WTC11 (cell line): ENCODE data around the gene SNPH. TPM values are rescaled to one million over a fixed set of nuclear protein-coding genes. Genes with fewer than 3 reads are reported as not detected.

Experiments
- ATAC-seq: fragments of 200-7000 bp; cut with Tn5 transposase; 2 replicates; pipeline ENCODE4 v1.10.0; 2021; ENCODE audit warnings: mild to moderate bottlenecking, moderate library complexity
- CTCF ChIA-PET: fragments of 300-600 bp; sonication (Branson Sonifier 250); formaldehyde crosslinking; loops from one replicate; lab custom pipeline; 2021; ENCODE audit warnings: antibody characterized with exemption; lab: Charles Lee
- POLR2A ChIA-PET: fragments of 350-600 bp; sonication (Branson Sonifier 250); formaldehyde crosslinking; loops from one replicate; lab custom pipeline; 2021; ENCODE audit warnings: antibody characterized with exemption; lab: Charles Lee
- DNase-seq: peaks from one replicate; pipeline ENCODE4 v3.0.0; 2021; ENCODE audit warnings: low spot score
- H3K27ac Mint-ChIP-seq: 2 replicates; pipeline ENCODE4 v1.8.0; 2021; ENCODE audit warnings: mixed read lengths
- H3K27me3 Mint-ChIP-seq: 2 replicates; pipeline ENCODE4 v1.8.0; 2021; ENCODE audit warnings: low read depth, mild to moderate bottlenecking, moderate library complexity, mixed read lengths
- H3K36me3 Mint-ChIP-seq: 2 replicates; pipeline ENCODE4 v1.8.0; 2021; ENCODE audit warnings: mixed read lengths
- H3K4me1 Mint-ChIP-seq: 2 replicates; pipeline ENCODE4 v1.8.0; 2022; ENCODE audit warnings: mixed read lengths
- H3K4me3 Mint-ChIP-seq: 2 replicates; pipeline ENCODE4 v1.8.0; 2021; ENCODE audit warnings: mild to moderate bottlenecking, moderate library complexity, mixed read lengths
- H3K9me3 Mint-ChIP-seq: 2 replicates; pipeline ENCODE4 v1.8.0; 2021; ENCODE audit warnings: mixed read lengths
- ATF1 ChIP-seq: sonication (generic); formaldehyde crosslinking; IDR thresholded peaks from 2 replicates; pipeline ENCODE4 v1.8.1; 2023; ENCODE audit warnings: mild to moderate bottlenecking, moderate library complexity, missing genetic modification reagents
- CBFB ChIP-seq: sonication (generic); formaldehyde crosslinking; IDR thresholded peaks from 2 replicates; pipeline ENCODE4 v1.8.1; 2022; ENCODE audit warnings: mild to moderate bottlenecking, low read depth, missing genetic modification reagents
- ELF4 ChIP-seq: sonication (generic); formaldehyde crosslinking; IDR thresholded peaks from 2 replicates; pipeline ENCODE4 v1.8.1; 2022; ENCODE audit warnings: low read depth, mild to moderate bottlenecking, moderate library complexity, missing genetic modification reagents
- ETV6 ChIP-seq: sonication (generic); formaldehyde crosslinking; IDR thresholded peaks from 2 replicates; pipeline ENCODE4 v1.8.1; 2022; ENCODE audit warnings: mild to moderate bottlenecking, missing genetic modification reagents
- FOXJ3 ChIP-seq: sonication (generic); formaldehyde crosslinking; IDR thresholded peaks from 2 replicates; pipeline ENCODE4 v1.9.0; 2021; ENCODE audit warnings: missing genetic modification reagents, mild to moderate bottlenecking, borderline replicate concordance
- FOXP1 ChIP-seq: sonication (generic); formaldehyde crosslinking; IDR thresholded peaks from 2 replicates; pipeline ENCODE4 v1.8.0; 2022; ENCODE audit warnings: missing genetic modification reagents, mild to moderate bottlenecking, moderate library complexity, borderline replicate concordance
- JUN ChIP-seq: sonication (generic); formaldehyde crosslinking; IDR thresholded peaks from 2 replicates; pipeline ENCODE4 v1.8.0; 2023; ENCODE audit warnings: mild to moderate bottlenecking, missing genetic modification reagents
- MXD4 ChIP-seq: fragments of 250-450 bp; sonication (Bioruptor Pico); IDR thresholded peaks from 2 replicates; pipeline ENCODE4 v1.8.0; 2021; ENCODE audit warnings: mild to moderate bottlenecking, moderate library complexity, borderline replicate concordance
- NFE2L1 ChIP-seq: sonication (generic); formaldehyde crosslinking; IDR thresholded peaks from 2 replicates; pipeline ENCODE4 v1.8.1; 2023; ENCODE audit warnings: missing genetic modification reagents
- NR1H2 ChIP-seq: sonication (generic); formaldehyde crosslinking; IDR thresholded peaks from 2 replicates; pipeline ENCODE4 v1.9.0; 2021; ENCODE audit warnings: mild to moderate bottlenecking, moderate library complexity, missing genetic modification reagents
- NR3C1 ChIP-seq: sonication (generic); formaldehyde crosslinking; conservative IDR thresholded peaks from 2 replicates; pipeline ENCODE4 v1.8.1; 2023; ENCODE audit warnings: low read depth, mild to moderate bottlenecking, missing genetic modification reagents
- RELA ChIP-seq: sonication (generic); formaldehyde crosslinking; IDR thresholded peaks from 2 replicates; pipeline ENCODE4 v1.8.1; 2022; ENCODE audit warnings: missing genetic modification reagents, mild to moderate bottlenecking, borderline replicate concordance
- RORB ChIP-seq: fragments of 250-450 bp; sonication (Bioruptor Pico); IDR thresholded peaks from 2 replicates; pipeline ENCODE4 v1.9.0; 2021; ENCODE audit warnings: mild to moderate bottlenecking
- SMAD3 ChIP-seq: sonication (generic); formaldehyde crosslinking; IDR thresholded peaks from 2 replicates; pipeline ENCODE4 v1.8.0; 2022; ENCODE audit warnings: missing genetic modification reagents, mild to moderate bottlenecking, borderline replicate concordance
- TCF7 ChIP-seq: sonication (generic); formaldehyde crosslinking; IDR thresholded peaks from 2 replicates; pipeline ENCODE4 v1.8.0; 2022; ENCODE audit warnings: mild to moderate bottlenecking, low read depth, missing genetic modification reagents, moderate library complexity
- ZBTB21 ChIP-seq: sonication (generic); formaldehyde crosslinking; IDR thresholded peaks from 2 replicates; pipeline ENCODE4 v1.8.1; 2023; ENCODE audit warnings: mild to moderate bottlenecking, missing genetic modification reagents, borderline replicate concordance
- total RNA-seq: library from RNA; stranded (reverse); gene quantifications from 3 replicates; pipeline ENCODE4 v1.2.3, GENCODE V29; 2021
- TF ChIP-seq, protein P1 (sequence below): sonication (generic); formaldehyde crosslinking; IDR thresholded peaks from 2 replicates; pipeline ENCODE4 v1.8.0; 2022; ENCODE audit warnings: mild to moderate bottlenecking, missing genetic modification reagents
- TF ChIP-seq, protein P2 (sequence below): sonication (generic); formaldehyde crosslinking; IDR thresholded peaks from 2 replicates; pipeline ENCODE4 v1.8.0; 2022; ENCODE audit warnings: mild to moderate bottlenecking, missing genetic modification reagents
- TF ChIP-seq, protein P3 (sequence below): sonication (generic); formaldehyde crosslinking; IDR thresholded peaks from 2 replicates; pipeline ENCODE4 v1.8.1; 2023; ENCODE audit warnings: mild to moderate bottlenecking, missing genetic modification reagents, moderate library complexity
- TF ChIP-seq, protein P4 (sequence below): fragments of 250-450 bp; sonication (Bioruptor Pico); IDR thresholded peaks from 2 replicates; pipeline ENCODE4 v1.8.0; 2021; ENCODE audit warnings: mild to moderate bottlenecking
- TF ChIP-seq, protein P5 (sequence below): sonication (generic); formaldehyde crosslinking; IDR thresholded peaks from 2 replicates; pipeline ENCODE4 v1.8.0; 2022; ENCODE audit warnings: mild to moderate bottlenecking, missing genetic modification reagents
- TF ChIP-seq, protein P6 (sequence below): sonication (generic); formaldehyde crosslinking; IDR thresholded peaks from 2 replicates; pipeline ENCODE4 v1.8.1; 2022; ENCODE audit warnings: missing genetic modification reagents, borderline replicate concordance
- TF ChIP-seq, protein P7 (sequence below): sonication (generic); formaldehyde crosslinking; conservative IDR thresholded peaks from 2 replicates; pipeline ENCODE4 v1.8.1; 2022; ENCODE audit warnings: mild to moderate bottlenecking, missing genetic modification reagents
- TF ChIP-seq, protein P8 (sequence below): fragments of 250-450 bp; sonication (Bioruptor Pico); IDR thresholded peaks from 2 replicates; pipeline ENCODE4 v2.1.2; 2022; ENCODE audit warnings: mild to moderate bottlenecking, moderate library complexity

The SNPH gene
- total RNA-seq, 1 experiment from 2014 or later = 3.5 TPM

DNA sequence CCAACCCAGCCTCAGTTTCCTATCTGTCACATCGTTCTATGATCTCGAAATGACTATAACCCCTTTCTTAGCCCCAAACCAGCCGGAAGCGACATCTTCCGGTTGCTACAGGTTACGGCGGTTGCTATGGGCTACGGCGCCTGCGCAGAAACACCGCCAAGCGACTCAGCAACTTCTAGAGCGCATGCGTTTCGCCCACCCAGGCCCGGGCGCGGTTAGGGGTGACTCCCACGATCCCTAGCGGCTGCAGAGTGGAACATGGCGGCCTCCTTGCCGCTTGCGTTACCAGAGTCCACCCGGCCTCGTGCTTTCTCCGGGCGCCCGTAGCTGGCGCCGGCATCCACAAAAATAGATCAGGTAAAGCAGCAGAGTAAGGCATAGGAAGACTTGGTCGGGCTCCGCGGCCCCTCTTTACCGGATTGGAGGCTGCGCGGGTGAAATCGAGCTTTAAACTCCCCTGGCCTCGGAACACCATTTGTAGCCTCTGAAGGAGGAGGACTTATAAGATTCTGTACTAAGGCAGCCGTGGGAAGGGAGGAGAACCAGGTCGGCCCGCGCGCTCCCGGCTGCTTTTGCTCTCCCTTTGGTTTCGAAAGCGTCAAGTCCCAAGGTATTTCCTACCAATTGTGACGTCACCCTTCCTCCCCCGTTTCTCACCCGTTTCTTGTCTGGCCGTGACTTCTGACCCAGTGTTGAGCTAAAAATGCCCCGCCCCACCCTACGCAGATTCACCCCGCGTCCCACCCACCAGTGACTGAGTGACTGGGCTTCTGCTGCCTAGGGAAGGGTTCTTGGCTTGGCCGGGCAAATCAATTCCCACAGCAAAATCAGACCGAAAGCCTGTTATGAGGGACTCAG, 59.3 kb downstream of the SNPH start:
- POLR2A ChIA-PET = interaction anchor here (1.1 kb wide), 1 partner anchor 10 kb away, joined by 3 read pairs; no protein-coding TSS in a partner anchor
- Mint-ChIP-seq H3K4me3 (no peak overlapping the region), H3K27ac (no peak overlapping the region), H3K9me3 (no peaks in the 10 kb centered on the region), H3K36me3 (no peaks in the 10 kb centered on the region), H3K4me1 (peaks cover 7% of the 10 kb centered on the region; the same call in 1 of the 2 replicates), H3K27me3 (peaks cover 8% of the 10 kb centered on the region)
- DNase-seq (peak; percentile 96), ATAC-seq (peak; percentile 85)
- TF ChIP-seq ZBTB21 (CRISPR knock-in tag) = peak; percentile 72
- TF ChIP-seq, protein P1, sequence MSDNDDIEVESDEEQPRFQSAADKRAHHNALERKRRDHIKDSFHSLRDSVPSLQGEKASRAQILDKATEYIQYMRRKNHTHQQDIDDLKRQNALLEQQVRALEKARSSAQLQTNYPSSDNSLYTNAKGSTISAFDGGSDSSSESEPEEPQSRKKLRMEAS (CRISPR knock-in tag) = peak; percentile 88
- TF ChIP-seq, protein P2, sequence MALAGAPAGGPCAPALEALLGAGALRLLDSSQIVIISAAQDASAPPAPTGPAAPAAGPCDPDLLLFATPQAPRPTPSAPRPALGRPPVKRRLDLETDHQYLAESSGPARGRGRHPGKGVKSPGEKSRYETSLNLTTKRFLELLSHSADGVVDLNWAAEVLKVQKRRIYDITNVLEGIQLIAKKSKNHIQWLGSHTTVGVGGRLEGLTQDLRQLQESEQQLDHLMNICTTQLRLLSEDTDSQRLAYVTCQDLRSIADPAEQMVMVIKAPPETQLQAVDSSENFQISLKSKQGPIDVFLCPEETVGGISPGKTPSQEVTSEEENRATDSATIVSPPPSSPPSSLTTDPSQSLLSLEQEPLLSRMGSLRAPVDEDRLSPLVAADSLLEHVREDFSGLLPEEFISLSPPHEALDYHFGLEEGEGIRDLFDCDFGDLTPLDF = no peak
- TF ChIP-seq, protein P3, sequence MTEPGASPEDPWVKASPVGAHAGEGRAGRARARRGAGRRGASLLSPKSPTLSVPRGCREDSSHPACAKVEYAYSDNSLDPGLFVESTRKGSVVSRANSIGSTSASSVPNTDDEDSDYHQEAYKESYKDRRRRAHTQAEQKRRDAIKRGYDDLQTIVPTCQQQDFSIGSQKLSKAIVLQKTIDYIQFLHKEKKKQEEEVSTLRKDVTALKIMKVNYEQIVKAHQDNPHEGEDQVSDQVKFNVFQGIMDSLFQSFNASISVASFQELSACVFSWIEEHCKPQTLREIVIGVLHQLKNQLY (CRISPR knock-in tag) = no peak
- 0 out of 2 replicates have a peak, but pooled peaks have one; percentile 29 for TF ChIP-seq NR1H2 (CRISPR knock-in tag)
- no peak for TF ChIP-seq TCF7 (CRISPR knock-in tag)
- TF ChIP-seq, protein P4, sequence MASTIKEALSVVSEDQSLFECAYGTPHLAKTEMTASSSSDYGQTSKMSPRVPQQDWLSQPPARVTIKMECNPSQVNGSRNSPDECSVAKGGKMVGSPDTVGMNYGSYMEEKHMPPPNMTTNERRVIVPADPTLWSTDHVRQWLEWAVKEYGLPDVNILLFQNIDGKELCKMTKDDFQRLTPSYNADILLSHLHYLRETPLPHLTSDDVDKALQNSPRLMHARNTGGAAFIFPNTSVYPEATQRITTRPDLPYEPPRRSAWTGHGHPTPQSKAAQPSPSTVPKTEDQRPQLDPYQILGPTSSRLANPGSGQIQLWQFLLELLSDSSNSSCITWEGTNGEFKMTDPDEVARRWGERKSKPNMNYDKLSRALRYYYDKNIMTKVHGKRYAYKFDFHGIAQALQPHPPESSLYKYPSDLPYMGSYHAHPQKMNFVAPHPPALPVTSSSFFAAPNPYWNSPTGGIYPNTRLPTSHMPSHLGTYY (CRISPR knock-in tag) = 0 out of 2 replicates have a peak, but pooled peaks have one; percentile 41
- no peak for TF ChIP-seq FOXJ3 (CRISPR knock-in tag)
- TF ChIP-seq SMAD3 (CRISPR knock-in tag) = 0 out of 2 replicates have a peak, but pooled peaks have one; percentile 43
- TF ChIP-seq CBFB (CRISPR knock-in tag) = no peak
- TF ChIP-seq, protein P5, sequence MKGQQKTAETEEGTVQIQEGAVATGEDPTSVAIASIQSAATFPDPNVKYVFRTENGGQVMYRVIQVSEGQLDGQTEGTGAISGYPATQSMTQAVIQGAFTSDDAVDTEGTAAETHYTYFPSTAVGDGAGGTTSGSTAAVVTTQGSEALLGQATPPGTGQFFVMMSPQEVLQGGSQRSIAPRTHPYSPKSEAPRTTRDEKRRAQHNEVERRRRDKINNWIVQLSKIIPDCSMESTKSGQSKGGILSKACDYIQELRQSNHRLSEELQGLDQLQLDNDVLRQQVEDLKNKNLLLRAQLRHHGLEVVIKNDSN (CRISPR knock-in tag) = 0 out of 2 replicates have a peak, but pooled peaks have one; percentile 25
- TF ChIP-seq JUN (CRISPR knock-in tag) = 0 out of 2 replicates have a peak, but pooled peaks have one; percentile 38
- peak; percentile 75; the same call in 1 of the 2 replicates for TF ChIP-seq ETV6
- CTCF ChIA-PET = interaction anchor here (0.9 to 1.6 kb wide), 6 partner anchors 9 to 178 kb away, joined by 3 to 5 read pairs (median 4); partner anchors contain the start of gene NSFL1C

DNA sequence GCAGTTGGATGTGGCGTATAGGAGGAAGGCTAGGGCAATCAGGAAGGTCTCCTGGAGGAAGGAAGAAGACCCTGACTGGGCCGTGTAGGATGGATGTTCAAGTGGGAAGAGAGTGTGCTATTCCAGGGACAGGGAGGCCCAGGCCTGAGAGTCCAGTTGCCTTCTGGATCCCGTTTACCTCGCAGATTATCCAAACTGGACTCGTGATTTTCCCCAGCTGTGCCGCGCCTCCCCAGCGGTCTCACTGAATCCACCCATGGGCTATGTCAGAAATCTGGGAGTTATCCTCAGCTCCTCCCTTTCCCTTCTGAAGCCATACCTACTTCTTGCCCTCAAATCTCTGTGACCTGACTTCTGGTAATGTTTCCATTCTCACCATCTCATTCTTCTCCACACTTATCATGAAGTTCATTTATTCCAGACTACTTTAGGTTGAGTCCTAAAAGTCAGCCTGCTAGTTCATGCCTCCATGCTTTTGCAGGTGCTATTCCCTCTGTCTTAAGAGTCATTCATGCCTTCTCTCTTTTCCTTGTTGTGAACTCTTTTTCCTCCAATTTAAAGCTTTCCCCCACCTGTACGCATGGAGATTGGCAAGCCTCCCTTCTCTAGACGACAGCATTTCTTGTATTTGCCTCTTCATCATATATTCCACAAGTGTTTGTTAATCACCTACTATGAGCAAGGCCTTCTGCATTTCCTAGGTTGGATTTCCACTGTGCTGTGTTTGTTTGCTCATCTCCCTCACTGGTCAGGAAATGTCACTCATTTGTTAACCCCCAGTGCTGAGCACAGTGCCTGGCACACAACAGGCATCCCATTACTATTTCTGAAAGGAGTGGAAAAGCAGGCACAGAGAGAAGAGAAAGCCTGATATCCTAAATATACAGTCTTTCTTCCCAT, 60.2 kb downstream of the SNPH start:
- Mint-ChIP-seq H3K27ac (no peak overlapping the region), H3K4me1 (peaks cover 7% of the 10 kb centered on the region; the same call in 1 of the 2 replicates), H3K9me3 (no peaks in the 10 kb centered on the region), H3K36me3 (no peaks in the 10 kb centered on the region), H3K4me3 (no peak overlapping the region), H3K27me3 (peaks cover 6% of the 10 kb centered on the region)
- no peak for DNase-seq
- peak; percentile 7; the same call in 1 of the 2 replicates for ATAC-seq
- ChIA-PET CTCF (interaction anchor here (0.6 to 1.8 kb wide), 7 partner anchors 8 to 1121 kb away, joined by 3 to 7 read pairs (median 5); partner anchors contain the start of gene NSFL1C), POLR2A (interaction anchor here (1.1 kb wide), 1 partner anchor 10 kb away, joined by 3 read pairs; no protein-coding TSS in a partner anchor)
- TF ChIP-seq, protein P6, sequence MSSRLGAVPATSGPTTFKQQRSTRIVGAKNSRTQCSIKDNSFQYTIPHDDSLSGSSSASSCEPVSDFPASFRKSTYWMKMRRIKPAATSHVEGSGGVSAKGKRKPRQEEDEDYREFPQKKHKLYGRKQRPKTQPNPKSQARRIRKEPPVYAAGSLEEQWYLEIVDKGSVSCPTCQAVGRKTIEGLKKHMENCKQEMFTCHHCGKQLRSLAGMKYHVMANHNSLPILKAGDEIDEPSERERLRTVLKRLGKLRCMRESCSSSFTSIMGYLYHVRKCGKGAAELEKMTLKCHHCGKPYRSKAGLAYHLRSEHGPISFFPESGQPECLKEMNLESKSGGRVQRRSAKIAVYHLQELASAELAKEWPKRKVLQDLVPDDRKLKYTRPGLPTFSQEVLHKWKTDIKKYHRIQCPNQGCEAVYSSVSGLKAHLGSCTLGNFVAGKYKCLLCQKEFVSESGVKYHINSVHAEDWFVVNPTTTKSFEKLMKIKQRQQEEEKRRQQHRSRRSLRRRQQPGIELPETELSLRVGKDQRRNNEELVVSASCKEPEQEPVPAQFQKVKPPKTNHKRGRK (CRISPR knock-in tag) = no peak
- TF ChIP-seq MXD4 (CRISPR knock-in tag) = no peak
- no peak for TF ChIP-seq ELF4 (CRISPR knock-in tag)
- no peak for TF ChIP-seq NFE2L1 (CRISPR knock-in tag)
- no peak for TF ChIP-seq ATF1 (CRISPR knock-in tag)
- no peak for TF ChIP-seq NR3C1 (CRISPR knock-in tag)
- TF ChIP-seq FOXP1 (CRISPR knock-in tag) = no peak
- TF ChIP-seq, protein P7, sequence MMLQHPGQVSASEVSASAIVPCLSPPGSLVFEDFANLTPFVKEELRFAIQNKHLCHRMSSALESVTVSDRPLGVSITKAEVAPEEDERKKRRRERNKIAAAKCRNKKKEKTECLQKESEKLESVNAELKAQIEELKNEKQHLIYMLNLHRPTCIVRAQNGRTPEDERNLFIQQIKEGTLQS = no peak
- TF ChIP-seq RORB (CRISPR knock-in tag) = no peak
- TF ChIP-seq, protein P8, sequence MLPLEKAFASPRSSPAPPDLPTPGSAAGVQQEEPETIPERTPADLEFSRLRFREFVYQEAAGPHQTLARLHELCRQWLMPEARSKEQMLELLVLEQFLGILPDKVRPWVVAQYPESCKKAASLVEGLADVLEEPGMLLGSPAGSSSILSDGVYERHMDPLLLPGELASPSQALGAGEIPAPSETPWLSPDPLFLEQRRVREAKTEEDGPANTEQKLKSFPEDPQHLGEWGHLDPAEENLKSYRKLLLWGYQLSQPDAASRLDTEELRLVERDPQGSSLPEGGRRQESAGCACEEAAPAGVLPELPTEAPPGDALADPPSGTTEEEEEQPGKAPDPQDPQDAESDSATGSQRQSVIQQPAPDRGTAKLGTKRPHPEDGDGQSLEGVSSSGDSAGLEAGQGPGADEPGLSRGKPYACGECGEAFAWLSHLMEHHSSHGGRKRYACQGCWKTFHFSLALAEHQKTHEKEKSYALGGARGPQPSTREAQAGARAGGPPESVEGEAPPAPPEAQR (CRISPR knock-in tag) = no peak
- no peak for TF ChIP-seq RELA (CRISPR knock-in tag)
